ENCODE results near the gene TBKBP1. TPM values are rescaled to one million over a fixed set of nuclear protein-coding genes. Genes with fewer than 3 reads are reported as not detected.

The TBKBP1 gene
- total and polyA plus RNA-seq, 7 donors, result 5.3 to 37.9 (median 20.4) TPM

- intact Hi-C loops (cut with DNase I), result no loop called here
- peak; percentile 60 to 90 (median 78) for ATAC-seq
- H3K27me3 ChIP-seq (ENCODE audit: insufficient read depth in 3 of 3, low read length in 2 of 3), result peaks cover 0 to 44% (median 12%) of the 10 kb centered on the region in 3 donors
Observed at GRCh38 chr17:47733047-47733673, 39.2 kb downstream of the TBKBP1 start, which contains the start of gene TBX21. Gene TBX21 (plus strand): TSS chr17:47733236. CDS start chr17:47733455, 219 bp downstream.

GRCh38 chr17:47733674-47734410 lies 39.9 kb downstream of the TBKBP1 start:
- Histone ChIP-seq H3K36me3 (ENCODE audit: insufficient read depth in 1 of 2, low read depth in 1 of 2) (no peaks in the 10 kb centered on the region), H3K4me1 (peaks cover 4% of the 10 kb centered on the region), H3K9me3 (no peaks in the 10 kb centered on the region), H3K4me3 (peak overlapping the region; percentile 62), H3K27me3 (ENCODE audit: insufficient read depth in 3 of 3, low read length in 2 of 3) (peaks cover 0 to 44% (median 12%) of the 10 kb centered on the region in 3 donors), H3K27ac (no peak overlapping the region)
- 9 to 11% (median 9%) methylated on average over 50 to 60 of the region's 60 CpGs for WGBS, 3 donors
- ATAC-seq (peak in 3 of 4 donors; percentile 28 to 43 (median 30)), DNase-seq (no peak)
- intact Hi-C loops (cut with DNase I), result no loop called here
- no peak for TF ChIP-seq CTCF (IDR thresholded peaks at IDR 0.05)

More at GRCh38 chr17:47733047-47733673, 39.2 kb downstream of the TBKBP1 start, which contains the start of gene TBX21:
- peak within 1 kb of the TSS; percentile 62 for H3K4me3 ChIP-seq
- WGBS, 3 donors, result 1 to 2% (median 2%) methylated on average over 39 to 73 of the region's 73 CpGs
- peak; percentile 67 to 83 for DNase-seq
- H3K27ac ChIP-seq, result no peak within 1 kb of the TSS
- no peaks in the 10 kb centered on the region for H3K9me3 ChIP-seq
- H3K36me3 ChIP-seq (ENCODE audit: insufficient read depth in 1 of 2, low read depth in 1 of 2), result no peaks in the 10 kb centered on the region
- no peak for TF ChIP-seq CTCF (IDR thresholded peaks at IDR 0.05)
- H3K4me1 ChIP-seq, result peaks cover 4% of the 10 kb centered on the region

DNA sequence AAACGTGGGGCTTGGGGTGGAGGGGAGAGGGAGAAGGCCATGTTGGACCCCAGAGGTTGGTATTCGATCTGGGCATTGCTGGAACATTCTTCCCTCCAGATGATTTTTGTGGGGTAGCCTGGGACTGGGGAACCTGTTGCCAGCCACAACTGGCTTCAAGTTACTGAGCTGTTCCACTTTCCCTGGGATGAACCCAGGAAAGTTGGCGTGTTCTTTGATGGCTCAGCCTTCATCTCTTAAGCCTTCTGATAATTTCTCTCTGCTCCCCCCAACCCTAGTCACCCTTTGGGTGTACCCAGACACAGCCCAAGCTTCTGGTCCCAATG lies 41.1 kb downstream of the TBKBP1 start:
- DNase-seq (no peak), ATAC-seq (no peak)
- H3K27me3 ChIP-seq (ENCODE audit: insufficient read depth in 3 of 3, low read length in 2 of 3), result peaks cover 0 to 40% (median 8%) of the 10 kb centered on the region in 3 donors
- 74 to 76% (median 75%) methylated on average over 3 of the region's 3 CpGs for WGBS, 3 donors
- H3K27ac ChIP-seq, result no peak overlapping the region
- peaks cover 4% of the 10 kb centered on the region for H3K4me1 ChIP-seq
- H3K4me3 ChIP-seq, result no peak overlapping the region
- no peaks in the 10 kb centered on the region for H3K36me3 ChIP-seq (ENCODE audit: insufficient read depth in 1 of 2, low read depth in 1 of 2)
- intact Hi-C loops (cut with DNase I), result no loop called here
- H3K9me3 ChIP-seq, result no peaks in the 10 kb centered on the region
- TF ChIP-seq CTCF (IDR thresholded peaks at IDR 0.05), result no peak

- H3K27ac ChIP-seq, result no peak overlapping the region
- H3K27me3 ChIP-seq (ENCODE audit: insufficient read depth in 3 of 3, low read length in 2 of 3), result peaks cover 0 to 35% (median 8%) of the 10 kb centered on the region in 3 donors
- ATAC-seq, result no peak
- H3K9me3 ChIP-seq, result no peaks in the 10 kb centered on the region
- no peak for TF ChIP-seq CTCF (IDR thresholded peaks at IDR 0.05)
- intact Hi-C loops (cut with DNase I), result no loop called here
- no peak for DNase-seq
- H3K4me1 ChIP-seq, result peaks cover 4% of the 10 kb centered on the region
- H3K36me3 ChIP-seq (ENCODE audit: insufficient read depth in 1 of 2, low read depth in 1 of 2), result no peaks in the 10 kb centered on the region
- H3K4me3 ChIP-seq, result no peak overlapping the region
- WGBS, 3 donors, result 94% methylated on average over 3 of the region's 3 CpGs
Observed at GRCh38 chr17:47735536-47736011, 41.6 kb downstream of the TBKBP1 start.

All from psoas muscle (tissue), 8 donors.